SK-N-MC (cell line): ENCODE measurements around the gene HOMER2.

Experiments used
- EZH2 ChIP-seq: fragments of 200-600 bp; sonication (generic); IDR thresholded peaks from one replicate; pipeline ENCODE4 v1.6.1; 2017; ENCODE audit warnings: antibody characterized with exemption
- FOXP2 ChIP-seq: optimal IDR thresholded peaks from 2 replicates; pipeline ENCODE3; 2011; ENCODE audit warnings: mild to moderate bottlenecking, moderate library complexity; ENCODE audit not compliant: insufficient read depth; ENCODE audit errors: extremely low read length, control extremely low read depth
- POLR2AphosphoS5 ChIP-seq: IDR thresholded peaks from 2 replicates; pipeline ENCODE4 v1.6.1; 2012; ENCODE audit warnings: mild to moderate bottlenecking, low read depth, low read length, borderline replicate concordance

GRCh38 chr15:82810061-82810889 lies 142.2 kb downstream of the HOMER2 start:
- no peak for TF ChIP-seq POLR2AphosphoS5
- TF ChIP-seq EZH2, result no peak
- TF ChIP-seq FOXP2, result no peak
